NCI-H2081 treated with DMSO at 0.1 percent for 48 hours (cell line): ENCODE results near the gene MPP1.

Source experiments
- DNase-seq: peaks from one replicate; lab custom pipeline; 2025; lab: John Stamatoyannopoulos, UW

The MPP1 gene

GRCh38 chrX:154812341-154813101, 7.2 kb upstream of the MPP1 start:
- no peak for DNase-seq

GRCh38 chrX:154809939-154810665, 4.8 kb upstream of the MPP1 start:
- no peak for DNase-seq

GRCh38 chrX:154806837-154807501, 1.7 kb upstream of the MPP1 start:
- no peak for DNase-seq

DNA sequence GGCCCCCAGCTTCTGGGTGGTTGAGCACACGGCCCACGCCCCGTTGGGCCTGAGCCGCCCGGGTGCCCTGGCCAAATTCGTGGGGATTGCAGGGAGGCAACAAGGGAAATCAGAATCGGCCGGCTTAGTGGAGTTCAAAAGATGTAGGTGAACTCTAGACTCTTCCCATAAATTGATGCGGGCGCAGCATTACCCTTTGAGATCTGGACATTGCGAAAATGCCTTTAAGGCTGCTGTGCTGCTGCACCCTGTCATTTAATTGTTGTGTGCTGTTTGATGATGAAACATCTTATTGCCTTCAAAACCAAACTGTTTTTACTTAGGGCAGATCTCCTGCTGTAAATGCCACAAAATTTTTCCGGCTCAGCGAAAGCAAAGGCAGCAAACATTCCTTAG, 409 bp upstream of the MPP1 start:
- DNase-seq, result no peak

DNA sequence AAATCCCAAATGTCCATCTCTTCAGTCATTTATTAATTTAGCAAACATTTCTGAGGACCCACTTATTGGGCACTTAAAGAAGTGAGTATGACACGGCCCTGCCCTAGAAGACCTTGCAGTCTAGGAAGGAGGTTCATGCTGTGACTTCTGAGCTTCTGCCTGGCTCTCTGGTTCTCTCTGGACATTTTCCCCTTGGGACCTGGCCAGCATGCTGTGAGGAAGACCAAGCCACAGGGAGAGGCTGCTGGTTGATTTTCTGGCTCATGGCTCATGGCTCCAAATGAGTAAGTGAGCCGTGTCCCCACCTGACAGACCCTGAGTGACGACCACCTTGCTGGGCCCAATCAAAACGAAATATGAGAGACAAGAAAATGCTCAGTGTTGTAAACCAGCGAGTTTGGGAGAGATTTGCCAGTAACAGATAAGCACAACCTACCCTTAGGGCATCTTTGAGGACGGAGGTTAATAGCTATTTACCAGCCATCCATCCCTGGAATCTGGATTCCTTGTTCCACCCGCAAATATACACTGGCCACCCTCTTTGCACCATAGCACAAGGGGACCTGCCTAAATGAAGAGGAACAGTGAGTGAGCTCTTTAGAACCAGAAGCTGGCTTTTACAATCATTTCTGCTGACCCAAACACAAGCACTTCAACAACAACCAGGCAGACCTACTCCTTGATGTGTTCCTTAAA, 876 bp downstream of the MPP1 start:
- DNase-seq, result no peak

- DNase-seq, result no peak
Observed at GRCh38 chrX:154802947-154803346, 2.3 kb downstream of the MPP1 start.

- no peak for DNase-seq
Observed at GRCh38 chrX:154800478-154801210, 4.6 kb downstream of the MPP1 start.

DNA sequence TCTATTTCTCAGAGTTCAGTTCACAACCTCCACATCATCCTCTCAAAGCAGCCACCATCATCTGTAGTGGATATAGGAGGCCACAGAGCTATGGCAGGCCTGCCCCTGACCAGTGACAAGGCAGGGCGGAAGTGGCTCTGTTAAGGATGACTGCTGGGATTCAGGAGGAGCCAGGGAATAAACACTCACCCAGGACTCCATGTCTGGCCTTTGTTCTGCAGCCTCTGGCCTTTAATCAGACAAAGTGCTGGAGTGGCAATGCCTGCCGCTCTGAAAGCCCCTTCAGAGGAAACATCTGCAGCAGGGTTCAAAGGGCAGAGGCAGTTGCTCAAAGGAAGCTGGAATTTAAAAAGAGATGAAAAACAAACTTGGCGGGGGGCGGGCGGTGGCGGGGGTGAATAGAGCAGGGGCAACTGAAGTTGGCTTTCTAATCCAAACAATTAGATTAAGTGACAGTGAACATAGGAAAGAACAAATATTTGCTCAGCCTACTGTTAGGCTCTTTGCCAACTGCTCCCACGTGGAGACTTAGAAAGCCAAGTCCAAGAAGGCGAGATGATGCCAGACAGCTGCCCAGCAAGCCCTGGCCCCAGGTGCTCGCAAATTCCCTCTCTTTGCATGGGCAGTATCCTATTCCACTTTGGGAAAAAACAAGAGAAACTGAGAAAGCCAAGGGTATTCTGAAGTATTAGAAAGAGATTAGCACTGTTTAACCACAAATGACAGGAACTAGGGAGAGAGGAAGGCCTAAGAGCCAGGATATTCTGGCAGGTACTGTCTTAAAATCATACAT, 5.5 kb downstream of the MPP1 start:
- DNase-seq, result peak; percentile 76

DNA sequence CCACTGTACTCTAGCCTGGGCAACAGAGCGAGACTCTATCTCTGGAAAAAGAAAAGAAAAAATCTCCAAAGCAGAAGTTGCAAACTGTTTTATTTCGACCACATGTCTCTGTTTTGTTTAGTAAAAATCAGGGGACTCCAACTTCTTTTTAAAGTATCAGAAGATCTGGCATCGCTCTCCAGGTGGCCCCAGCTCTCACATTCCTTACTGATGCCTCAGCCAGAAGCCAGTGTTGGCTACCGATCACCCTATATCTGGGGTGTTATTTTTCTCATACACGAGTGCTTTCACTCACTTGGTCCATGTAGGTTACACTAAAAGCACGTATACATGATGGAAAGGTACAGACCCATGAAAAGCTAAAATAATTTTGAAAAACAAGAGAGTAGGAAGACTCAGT, 8.3 kb downstream of the MPP1 start:
- no peak for DNase-seq

GRCh38 chrX:154795016-154795415, 10.3 kb downstream of the MPP1 start:
- no peak for DNase-seq

DNA sequence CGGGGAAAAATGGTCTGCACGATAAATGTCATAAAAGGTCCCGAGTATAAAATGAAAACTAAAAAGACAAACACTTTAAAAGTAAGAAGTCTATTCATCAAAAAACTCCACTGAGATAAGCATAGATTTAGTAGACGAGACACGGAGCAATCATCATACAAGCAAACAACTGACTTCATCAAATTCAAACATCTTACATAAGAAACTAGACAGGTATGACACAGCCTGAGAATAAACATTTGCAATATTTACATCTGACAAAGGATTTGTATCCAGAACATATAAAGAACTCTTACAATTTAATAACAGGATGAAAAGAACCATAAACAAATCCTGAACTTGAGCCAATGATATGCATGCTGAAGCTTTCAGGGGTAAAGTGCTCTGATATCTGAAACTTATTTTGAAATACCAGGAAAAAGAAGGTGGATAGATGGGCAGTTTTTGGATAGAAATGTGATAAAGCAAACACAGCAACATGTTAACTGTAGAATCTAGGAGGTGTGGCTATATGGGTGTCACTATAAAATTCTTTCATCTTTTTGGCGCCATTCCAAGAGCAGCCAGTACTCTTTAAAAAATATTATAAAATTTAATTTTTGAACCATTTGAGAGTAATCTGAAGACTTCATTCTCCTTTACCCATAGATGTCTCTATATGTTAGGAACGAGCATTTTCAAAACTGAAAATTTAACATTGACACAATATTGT, 12.0 kb downstream of the MPP1 start:
- DNase-seq, result no peak

DNA sequence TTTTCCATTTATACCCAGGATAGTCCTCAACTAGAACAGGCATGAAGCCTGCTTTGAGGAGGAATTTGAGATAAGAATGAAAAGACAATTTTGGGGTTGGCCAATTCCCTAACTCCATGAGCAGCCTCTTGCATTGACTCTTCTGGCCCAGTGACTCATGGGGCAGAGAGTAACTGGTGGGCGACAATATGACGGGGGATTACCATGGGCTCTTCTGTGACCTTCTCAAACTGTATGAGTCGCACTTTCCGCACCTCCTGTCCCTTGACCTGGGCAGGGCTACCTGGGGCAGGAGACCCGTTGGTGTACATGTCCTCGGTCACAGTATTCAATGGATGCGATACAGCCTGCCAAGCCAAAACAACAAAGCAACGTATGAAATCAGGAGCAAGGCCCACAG, 13.3 kb downstream of the MPP1 start:
- no peak for DNase-seq

GRCh38 chrX:154791467-154791866, 13.8 kb downstream of the MPP1 start:
- no peak for DNase-seq

- DNase-seq, result no peak
Observed at GRCh38 chrX:154785716-154786115, 19.6 kb downstream of the MPP1 start.

- DNase-seq, result no peak
Observed at GRCh38 chrX:154784149-154784995, 20.9 kb downstream of the MPP1 start.

- no peak for DNase-seq
Observed at GRCh38 chrX:154780968-154781367, 24.3 kb downstream of the MPP1 start.

- DNase-seq, result no peak
Observed at GRCh38 chrX:154779261-154779660, 26.0 kb downstream of the MPP1 start.

- DNase-seq, result no peak
Observed at GRCh38 chrX:154776753-154777152, 28.5 kb downstream of the MPP1 start.
